GM12865 (cell line): ENCODE data around the gene ZNF768.

Source experiments
- DNase-seq: peaks from one replicate; pipeline ENCODE4 v3.0.0; 2010; ENCODE audit warnings: low read depth
- H3K4me3 ChIP-seq: 2 replicates; pipeline ENCODE4 v1.5.1; 2011; ENCODE audit warnings: mild to moderate bottlenecking, low read depth, low read length, control low read depth
- TF ChIP-seq, protein P1 (sequence below): IDR thresholded peaks from 2 replicates; pipeline ENCODE4 v1.5.1; 2011; ENCODE audit warnings: low read length, control low read depth, low read depth, inconsistent platforms; ENCODE audit not compliant: insufficient read depth; ENCODE audit errors: missing control alignments

ZNF768 gene

DNA sequence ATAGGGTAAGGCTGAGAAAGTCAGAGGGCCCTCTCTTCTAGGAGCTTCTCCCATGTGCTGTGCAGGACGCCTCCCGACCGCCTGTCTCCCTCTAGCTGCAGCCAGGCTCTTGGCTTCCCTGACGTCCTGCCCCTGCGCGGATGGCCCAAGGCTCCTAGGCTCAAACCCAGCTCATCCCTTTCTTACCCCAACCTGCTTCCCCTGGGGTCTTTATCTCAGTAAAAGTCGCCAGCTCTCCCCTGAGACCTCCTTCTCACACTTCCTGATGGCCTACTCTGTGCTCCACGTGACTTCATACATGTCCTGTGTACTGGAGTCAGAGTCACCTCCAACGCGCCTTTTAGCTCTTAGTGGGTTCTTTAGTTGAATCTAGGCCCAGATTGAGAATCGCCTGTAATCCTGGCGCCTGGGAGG is 9.4 kb upstream of the ZNF768 start:
- TF ChIP-seq, protein P1, sequence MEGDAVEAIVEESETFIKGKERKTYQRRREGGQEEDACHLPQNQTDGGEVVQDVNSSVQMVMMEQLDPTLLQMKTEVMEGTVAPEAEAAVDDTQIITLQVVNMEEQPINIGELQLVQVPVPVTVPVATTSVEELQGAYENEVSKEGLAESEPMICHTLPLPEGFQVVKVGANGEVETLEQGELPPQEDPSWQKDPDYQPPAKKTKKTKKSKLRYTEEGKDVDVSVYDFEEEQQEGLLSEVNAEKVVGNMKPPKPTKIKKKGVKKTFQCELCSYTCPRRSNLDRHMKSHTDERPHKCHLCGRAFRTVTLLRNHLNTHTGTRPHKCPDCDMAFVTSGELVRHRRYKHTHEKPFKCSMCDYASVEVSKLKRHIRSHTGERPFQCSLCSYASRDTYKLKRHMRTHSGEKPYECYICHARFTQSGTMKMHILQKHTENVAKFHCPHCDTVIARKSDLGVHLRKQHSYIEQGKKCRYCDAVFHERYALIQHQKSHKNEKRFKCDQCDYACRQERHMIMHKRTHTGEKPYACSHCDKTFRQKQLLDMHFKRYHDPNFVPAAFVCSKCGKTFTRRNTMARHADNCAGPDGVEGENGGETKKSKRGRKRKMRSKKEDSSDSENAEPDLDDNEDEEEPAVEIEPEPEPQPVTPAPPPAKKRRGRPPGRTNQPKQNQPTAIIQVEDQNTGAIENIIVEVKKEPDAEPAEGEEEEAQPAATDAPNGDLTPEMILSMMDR = peak; percentile 72
- peak; percentile 89 for DNase-seq
- peak overlapping the region; percentile 90 for H3K4me3 ChIP-seq

DNA sequence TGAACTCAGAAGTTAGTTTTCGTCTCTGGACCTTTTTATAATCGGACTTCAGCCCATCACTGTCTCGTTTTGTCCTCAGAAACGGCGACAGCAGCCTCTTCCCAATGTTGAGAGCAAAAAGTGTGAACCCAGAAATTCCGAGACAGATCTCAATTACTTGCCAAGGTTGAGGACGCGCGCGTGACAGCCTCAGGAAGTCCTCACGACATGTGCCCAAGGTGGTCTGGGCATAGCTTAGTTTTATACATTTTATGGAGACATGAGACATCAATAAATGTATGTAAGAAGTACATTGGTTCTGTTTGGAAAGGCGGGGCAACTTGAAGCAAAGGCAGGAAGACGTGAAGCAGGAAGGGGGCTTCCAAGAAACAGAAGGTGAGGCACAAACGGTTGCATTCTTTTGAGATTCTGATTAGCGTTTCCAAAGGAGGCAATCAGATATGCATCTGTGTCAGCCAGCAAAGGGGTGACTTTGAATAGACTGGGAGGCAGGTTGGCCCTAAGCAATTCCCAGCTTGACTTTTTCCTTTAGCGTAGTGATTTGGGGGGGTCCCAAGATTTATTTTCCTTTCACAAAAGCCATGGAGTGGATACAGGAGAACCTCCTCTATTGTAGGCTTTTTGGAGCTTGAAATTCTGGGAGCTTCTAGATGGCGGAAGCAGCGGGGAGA is 8.9 kb upstream of the ZNF768 start:
- peak overlapping the region; percentile 90 for H3K4me3 ChIP-seq
- peak; percentile 66 for DNase-seq
- TF ChIP-seq, protein P1 = no peak

DNA sequence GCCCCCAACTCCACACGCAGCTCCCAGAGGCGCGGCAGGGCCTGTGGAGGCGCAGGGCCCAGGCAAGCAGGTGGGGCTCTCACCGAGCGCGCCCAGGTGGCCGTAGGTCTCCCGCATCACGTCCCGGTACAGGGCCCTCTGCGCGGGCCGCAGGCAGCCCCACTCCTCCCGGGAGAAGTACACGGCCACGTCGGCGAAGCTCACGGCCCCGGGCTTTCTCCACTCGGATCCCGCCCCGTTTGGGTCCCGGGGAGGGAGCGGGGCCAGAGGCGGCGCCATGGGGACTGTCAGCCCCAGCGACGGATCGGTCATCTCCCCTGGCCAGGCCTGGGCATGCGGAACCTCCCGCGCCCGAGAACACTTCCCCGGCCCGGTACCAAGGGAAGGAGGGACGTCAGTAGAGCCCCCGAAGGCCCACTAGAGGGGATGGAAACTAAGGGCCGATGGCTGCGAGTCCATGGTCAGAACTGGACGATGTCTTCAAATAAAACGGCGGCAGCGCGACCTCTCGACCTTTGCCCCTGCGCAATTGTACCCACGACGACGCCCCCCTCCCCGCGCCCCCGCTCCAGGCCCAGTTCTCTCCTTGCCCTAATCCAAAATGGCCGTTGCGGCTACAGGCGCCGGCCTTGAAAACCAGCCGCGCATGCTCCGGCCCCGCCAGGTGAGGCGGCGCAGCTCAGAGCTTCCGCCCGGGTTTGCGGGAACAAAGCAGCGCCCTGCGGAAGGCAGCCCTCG is 8.2 kb upstream of the ZNF768 start, which contains the start of gene ZNF747:
ZNF747 (minus strand) TSS at position 491 of the 738 bp plus-strand sequence; CDS start at position 312, 179 bp downstream.
- peak; percentile 95 for DNase-seq
- TF ChIP-seq, protein P1 = no peak
- peak within 1 kb of the TSS; percentile 90 for H3K4me3 ChIP-seq

DNA sequence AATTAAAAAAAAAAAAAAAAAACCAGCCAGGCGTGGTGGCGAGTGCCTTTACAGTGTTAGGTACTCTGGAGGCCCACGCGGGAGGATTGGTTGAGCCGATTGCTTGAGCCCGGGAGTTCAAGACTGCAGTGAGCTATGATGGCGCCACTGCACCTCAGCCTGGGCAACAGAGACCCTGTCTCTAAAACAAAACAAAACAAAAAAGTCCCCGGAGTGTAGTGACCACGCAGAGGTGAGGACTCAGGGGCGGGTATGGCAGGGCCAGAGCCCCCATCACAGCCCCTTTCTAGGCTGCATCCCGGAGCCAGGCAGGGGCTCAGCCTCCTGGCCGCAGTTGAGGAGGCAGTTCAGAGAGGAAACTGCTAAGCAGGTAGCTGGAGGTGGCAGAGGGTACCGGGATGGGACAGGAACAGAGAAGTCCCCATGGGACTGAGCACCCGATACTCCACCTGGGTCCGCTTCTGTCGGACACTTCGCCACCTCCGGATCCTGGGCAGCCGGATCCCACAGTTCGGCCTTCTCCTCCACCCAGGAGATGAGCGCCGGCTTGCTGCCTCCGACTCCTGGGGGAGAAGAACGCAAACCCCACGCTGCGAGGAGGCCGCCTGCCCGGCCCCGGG is 7.5 kb upstream of the ZNF768 start:
- H3K4me3 ChIP-seq = peak overlapping the region; percentile 90
- TF ChIP-seq, protein P1 = no peak
- no peak for DNase-seq

DNA sequence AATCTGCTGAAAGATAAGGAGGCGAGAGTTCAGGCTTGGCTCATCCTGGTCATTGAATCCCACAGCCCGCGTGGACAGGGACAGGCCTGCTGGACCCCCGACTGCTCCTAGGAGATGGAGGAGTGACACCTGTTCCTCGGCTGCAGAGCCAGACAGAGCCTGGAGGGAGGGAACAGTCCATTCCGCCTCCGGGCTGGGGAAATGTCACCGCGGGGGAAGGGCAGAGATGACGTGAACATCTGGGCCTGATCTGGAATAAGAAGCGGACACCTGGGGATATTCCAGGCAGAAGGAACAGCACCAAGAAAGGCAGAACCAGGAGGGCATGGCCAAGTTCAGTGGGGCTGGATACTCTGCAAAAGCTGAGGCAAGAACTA is 6.8 kb upstream of the ZNF768 start:
- H3K4me3 ChIP-seq = no peak overlapping the region
- TF ChIP-seq, protein P1 = no peak

DNA sequence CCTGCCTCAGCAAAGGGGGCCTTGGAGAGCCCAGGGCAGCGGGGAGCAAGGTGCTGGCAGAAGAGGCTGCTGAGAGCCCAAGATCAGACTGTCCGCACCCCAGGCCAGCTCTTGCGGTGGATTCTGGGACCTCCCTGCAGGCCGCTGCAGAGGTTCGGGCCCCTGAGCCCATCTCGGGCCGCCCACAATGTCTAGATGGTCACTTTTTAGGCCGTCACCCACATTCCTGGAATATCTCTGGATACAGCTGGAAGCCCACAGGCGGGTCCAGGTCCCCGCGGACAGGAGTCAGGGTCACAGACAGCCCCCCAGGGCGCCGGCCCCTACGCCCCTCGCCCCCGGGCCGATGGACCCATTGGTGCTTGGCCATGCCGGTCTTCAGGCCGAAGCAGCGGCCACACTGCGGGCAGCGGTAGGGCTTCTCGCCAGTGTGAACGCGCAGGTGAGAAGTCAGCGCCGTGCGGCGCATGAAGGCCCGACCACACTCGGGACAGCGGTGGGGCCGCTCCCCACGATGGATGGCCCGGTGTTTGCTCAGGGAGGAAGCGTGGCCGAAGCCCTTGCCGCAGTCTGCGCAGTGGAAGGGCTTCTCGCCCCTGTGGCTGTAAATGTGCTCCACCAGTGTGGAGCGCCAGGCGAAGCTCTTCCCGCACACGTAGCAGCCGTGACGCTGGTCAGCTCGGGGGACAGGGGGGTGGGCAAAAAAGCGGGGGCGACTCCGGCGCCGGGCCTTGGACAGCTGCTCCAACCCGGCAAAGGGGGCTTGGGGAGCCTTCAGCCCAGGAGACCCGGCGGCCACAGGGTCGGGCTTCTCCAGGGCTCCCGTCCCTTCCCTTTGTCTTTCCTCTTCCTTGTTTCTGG is 6.1 kb upstream of the ZNF768 start:
- TF ChIP-seq, protein P1 = no peak
- no peak overlapping the region for H3K4me3 ChIP-seq
- DNase-seq = no peak

More for the DNA sequence above, 6.8 kb upstream of the ZNF768 start:
- no peak for DNase-seq
